NCI-H187 (cell line): ENCODE measurements around the gene TSSK6.

Experiments used
- DNase-seq, 2 experiments: peaks; one replicate each; lab custom pipeline; 2025; lab: John Stamatoyannopoulos, UW

TSSK6 gene

DNA sequence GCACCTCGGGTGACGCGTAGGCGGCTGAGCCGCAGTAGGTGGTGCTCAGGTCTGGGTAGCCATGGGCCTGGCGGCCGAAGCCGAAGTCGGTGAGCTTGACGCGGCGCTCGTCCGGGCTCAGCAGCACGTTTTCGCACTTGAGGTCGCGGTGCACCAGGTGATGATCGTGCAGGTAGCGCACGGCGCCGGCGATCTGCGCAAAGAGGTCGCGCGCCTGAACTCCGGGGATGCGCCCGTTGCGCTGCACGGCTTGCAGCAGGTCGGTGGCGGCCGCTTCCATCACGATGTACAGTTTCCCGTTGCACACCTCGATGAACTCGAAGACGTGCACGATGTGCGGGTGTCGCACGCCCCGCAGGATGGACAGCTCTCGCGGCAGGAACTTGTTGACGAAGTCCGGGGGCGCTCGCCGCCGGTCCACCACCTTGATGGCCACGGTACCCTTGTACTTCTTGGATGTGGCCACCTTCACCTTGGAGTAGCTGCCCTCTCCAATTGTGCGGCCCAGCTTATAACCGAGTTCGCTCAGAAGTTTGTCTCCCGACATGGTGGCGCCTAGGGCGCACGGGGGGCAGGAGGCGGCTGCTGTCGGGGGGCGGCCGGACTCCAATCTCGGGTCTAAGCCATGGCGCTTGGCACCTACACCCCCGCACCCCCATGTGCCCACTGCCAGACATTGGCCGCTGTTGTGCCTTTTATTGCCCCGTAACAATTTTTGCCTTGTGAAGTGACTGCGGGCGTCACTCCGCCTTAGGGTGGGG is at the start of gene TSSK6:
TSS of gene TSSK6 (minus strand) at position 668 of the 761 bp plus-strand sequence. CDS start at position 547, 121 bp downstream.
- no peak for DNase-seq

DNA sequence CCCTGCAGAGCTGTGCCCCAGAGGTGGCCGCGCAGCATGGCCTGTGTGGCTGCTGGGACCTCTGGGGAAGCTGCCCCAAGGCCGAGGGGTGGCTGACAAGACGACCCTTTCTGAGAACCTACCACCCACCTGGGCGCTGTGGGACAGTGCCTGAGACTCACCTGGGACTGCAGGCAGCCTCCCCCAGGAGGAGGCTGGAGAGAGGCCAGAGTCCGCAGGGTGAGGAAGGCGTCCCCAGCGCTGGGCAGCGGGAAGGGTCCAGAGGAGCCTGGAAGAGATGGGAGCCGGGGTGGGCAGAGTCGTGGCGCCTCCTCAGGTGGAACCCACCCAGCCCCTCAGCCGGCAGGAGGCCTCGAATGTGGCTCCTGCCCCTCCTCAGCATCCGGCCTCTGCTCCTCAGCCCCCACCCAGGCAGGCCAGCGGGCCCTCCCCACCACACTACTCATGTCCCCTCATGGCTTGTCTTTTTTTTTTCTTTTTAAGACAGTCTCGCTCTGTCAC is 48.0 kb upstream of the TSSK6 start:
- DNase-seq = no peak

DNA sequence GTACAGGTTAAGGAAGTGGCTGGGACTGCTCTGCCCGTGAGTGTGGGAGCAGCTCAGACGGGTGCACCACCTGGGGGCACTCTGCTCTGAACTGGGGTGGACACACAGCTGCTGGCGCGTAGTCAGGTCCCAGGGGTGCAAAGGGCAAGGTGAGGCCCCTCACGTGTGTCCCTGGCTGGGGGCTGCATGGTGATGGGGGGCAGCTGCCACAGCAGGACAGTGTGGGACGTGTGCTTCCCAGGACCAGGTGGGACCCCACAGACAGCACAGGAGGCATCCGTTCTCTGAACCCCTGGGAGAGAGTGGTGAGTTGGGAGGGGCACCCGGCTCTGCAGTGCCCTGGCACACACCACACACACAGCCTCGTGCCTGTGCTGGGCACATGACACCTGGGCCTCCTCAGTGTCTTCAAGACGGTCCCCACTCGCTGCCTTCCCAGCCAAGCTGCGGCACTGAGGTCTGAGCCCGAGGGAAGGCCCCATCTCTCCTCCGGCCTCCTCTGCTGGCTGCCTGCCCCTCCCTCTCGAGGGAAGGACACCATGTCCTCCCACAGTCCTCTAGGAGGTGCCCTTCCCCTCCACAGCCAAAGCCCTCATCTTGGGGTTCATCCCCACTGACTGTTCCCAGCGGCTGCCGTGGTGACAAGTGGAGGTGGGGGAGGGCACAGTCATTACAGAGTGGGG is 47.5 kb upstream of the TSSK6 start:
- DNase-seq = no peak

DNA sequence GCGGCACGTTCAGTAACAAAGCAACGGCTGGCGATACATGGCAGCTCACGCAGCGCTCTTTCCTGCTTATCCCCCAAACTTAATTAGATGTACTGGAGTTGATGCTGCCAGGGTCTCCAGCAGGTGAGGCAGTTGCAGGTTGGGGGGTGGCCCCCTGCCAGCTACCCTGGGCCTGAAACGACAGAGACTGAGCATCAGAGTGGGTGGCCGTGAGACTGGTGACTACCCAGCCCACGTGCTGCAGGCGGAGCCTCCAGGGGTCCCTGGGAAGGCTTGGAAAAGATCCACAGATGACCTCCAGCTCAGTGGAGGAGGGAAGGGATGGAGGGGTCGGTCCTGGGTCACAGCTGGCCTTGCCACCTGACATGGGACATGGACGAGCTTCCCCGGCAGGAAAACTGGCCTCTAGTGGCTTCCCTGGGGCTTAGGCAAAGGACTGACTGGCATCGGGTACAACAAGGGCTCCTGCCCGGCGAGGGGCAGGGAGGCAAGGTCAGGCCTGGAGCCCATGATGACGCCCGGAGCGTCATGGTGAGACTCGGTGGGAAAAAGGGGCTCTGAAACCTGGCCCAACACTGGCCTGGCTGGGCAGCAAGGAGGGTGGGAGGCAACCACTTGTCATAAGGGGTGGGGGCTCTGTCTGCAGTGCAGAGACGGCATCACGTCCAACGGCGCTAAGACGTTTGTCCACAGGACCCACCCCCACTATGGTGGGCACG is 46.8 kb upstream of the TSSK6 start:
- no peak for DNase-seq

DNA sequence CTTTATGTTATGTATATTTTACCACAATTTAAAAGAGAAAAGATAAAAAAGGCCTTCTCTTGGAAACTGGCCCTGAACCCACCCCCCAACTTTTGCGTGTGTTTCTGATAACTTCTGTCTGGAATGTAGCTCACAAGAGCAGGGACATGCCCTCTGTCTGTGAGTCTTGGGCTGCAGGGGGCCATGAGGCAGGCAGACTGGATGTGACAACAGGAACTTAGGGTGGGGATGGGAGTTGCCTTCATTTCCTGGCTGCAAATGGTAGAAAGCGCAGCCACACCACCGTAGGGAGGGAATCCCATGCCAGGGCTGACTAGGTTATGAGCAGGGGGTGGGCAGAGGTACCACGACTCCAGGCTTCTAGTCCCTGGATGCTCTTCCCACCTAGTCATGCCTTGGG is 44.6 kb upstream of the TSSK6 start:
- DNase-seq = no peak

DNA sequence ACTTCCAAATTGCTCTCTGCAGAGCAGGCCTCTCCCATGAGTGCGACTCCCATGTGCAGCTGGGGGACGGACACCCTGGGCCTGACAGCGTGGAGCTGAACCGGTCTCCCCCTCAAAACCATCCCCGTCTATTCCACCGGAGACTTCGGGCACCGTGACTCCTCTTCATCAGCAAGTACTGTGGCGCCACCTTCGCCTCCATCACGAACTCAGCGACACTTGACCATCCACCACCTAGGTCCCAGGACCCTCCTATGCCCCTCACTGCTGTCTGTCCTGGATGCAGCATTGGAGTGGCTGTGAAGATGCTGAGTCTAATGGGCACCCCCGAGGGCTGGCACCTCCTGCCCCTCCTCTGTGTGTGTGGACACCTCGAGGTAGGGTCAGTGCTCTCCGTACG is 43.3 kb upstream of the TSSK6 start:
- DNase-seq = no peak

DNA sequence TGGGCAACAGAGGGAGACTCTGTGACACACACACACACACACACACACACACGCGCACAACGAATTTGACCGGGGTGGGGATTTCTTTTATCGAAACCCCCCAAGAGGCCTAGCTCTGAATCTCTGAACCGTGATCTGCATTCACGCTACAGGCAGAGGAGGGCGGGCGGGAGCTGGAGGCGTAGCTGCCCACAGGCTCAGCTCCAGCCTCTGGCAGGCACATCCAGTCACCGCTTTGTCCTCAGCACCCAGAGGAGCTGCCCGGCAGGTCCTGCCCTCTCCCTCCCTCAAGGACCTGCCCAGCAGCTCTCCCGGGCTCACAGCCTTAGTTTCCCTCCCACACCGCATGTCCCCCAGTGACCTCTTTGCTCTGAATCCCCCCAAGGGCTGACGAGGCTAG is 42.7 kb upstream of the TSSK6 start:
- DNase-seq = no peak

DNA sequence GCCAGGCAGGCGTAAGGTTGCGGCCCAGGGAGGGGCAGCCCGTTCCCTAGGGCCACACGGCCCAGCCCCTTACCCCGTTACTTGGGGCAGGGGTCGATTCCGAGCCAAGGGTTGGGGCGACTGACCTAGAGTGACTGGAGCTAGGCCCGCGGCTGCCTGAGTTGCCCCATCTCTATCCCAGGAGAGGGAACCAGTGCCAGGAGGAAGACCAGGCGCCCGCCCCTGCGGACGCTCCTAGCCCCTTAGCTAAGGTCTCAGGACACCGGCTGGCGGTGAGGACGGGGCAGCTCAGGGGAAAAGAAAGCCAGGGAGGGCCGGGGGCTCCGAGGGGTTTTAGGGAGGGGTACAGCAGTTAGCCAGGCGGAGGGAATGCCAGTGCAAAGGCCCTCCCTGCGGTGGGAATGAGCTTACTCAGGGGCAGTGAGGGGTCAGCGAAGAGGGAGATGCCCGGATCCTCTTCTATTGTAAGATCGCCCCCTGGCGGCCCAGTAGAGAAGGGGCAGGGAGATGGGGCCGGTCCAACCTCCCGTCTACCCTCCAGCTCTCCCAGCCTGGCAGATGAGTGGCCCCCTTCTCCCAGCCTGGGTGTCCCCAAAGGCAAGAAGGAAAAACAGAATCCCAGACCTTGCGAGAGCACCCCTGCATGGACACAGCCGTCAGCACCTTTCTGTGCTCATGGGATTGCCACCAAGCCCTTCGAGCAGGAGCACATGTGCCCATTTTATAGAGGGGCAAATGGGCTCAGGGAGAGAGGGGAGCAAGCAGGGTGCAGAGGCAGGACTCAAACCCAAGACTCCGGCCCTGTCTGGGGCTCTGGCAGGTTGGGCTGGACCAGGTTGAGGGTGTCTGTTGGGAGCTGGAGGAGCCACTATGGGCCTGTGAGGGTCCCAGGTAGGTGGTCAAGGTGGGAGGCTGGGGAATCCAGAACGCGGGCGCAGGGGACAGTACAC is 39.0 kb upstream of the TSSK6 start:
- no peak for DNase-seq

DNA sequence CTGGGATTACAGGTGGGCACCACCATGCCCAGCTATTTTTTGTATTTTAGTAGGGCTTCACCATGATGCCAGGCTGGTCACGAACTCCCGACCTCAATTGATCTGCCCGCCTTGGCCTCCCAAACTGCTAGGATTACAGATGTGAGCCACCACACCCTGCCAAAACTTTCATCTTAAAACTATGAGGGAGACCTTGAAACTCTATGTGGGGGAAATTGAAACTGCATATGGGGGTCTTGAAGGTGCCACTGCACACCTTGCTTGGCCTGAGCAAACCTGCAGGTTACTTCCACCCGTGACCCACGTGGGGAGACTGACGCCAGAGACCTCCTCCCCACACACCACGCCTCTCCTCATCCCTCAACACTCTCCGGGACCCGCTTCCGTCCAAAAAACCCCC is 38.3 kb upstream of the TSSK6 start:
- no peak for DNase-seq

DNA sequence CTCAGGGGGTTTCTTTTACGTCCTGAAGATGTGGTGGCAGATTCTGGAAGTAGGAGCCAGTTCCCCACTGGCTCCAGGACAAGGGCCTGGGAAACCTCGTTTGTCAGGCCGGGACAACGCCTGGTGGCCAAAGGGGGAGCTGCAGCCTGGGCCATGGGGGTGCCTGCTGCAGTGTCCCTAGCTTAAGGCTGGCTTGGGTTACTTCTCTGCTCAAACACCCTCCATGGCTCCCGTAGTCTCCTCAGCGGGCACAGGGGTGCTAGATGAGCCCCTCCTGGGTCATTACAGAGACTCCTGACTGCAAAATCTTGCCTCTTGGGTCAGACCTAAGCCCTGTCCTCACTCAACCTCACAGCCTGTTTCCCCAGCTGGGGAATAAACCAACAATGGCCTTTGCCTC is 37.5 kb upstream of the TSSK6 start:
- DNase-seq = no peak

DNA sequence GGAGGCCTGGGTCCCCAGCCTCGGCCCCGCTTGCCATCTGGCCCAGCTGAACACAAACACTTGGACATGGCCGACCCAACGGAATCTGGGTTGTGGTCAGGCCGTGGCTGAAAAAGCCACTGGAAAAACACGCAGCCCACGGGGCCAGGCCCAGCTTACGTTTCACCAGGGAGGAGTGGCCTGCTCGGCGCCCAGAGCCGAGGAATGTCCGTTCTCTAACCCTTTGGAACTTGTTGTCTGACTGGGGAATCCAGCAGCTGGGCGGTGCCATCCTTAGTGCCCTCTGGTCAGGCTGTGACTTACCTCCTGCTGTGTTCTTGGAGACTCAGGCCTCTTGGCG is 36.5 kb upstream of the TSSK6 start:
- DNase-seq = no peak

DNA sequence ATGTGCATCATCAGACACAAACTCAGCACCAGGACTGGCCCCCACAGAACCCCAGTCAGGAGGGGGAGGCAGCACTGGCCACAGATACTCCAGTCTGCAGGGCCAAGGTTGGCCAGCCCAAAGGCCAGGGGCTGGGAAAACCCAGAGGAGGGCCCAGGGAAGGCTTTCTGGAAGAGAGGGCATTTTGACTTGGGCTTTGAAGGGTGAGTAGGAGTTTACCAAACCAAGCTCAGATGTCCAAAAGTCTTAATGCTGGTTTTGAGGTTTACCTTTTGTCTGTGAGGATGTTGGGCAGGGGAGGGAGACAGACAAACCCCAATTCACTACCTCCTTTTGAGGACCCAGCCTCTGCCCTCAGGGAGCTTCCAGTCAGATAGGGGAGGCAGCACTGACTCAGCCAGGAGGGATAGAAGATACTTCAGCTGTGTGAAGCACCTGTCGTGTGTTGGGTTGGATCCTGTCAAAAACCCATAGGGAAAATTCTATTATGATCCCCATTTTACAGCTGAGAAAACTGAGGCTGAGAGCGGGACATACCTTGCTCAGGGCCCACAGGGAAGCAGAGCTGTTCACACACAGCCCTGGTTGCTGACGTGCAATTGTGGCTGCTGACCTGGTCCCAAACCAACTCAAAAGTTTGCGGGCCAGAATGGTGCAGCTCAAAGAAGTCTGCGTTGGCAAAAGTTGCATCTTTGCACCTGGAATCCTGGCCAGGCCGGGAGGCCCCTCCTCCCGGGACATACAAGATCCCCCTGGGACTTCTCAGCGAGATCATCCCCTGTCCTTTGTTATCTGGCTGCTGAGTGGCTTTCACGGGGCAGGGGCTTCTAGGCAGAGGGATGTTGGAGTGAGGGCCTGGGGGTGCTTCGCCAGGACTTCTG is 35.9 kb upstream of the TSSK6 start:
- no peak for DNase-seq

DNA sequence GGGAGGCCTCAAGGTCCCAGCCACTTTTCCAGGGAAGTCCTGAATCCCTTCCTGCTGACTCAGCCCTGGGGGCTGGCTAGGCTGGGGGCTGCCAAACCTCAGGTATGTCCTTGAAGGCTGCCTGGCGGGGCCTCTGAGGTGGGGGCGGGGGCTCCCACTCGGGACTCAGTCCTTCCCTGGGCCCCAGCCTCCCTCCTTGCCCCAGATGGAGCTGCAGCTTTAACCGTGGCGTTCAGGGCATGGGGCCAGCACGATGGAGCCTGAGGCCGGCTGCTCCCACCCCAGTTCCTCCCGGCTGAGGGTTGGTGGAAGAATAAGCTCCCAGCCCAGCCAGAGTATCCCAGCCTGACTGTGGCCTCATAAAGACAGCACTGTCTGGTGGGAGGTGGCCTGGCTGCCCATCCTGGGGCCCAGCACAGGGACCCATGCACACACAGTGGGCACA is 35.2 kb upstream of the TSSK6 start:
- no peak for DNase-seq

DNA sequence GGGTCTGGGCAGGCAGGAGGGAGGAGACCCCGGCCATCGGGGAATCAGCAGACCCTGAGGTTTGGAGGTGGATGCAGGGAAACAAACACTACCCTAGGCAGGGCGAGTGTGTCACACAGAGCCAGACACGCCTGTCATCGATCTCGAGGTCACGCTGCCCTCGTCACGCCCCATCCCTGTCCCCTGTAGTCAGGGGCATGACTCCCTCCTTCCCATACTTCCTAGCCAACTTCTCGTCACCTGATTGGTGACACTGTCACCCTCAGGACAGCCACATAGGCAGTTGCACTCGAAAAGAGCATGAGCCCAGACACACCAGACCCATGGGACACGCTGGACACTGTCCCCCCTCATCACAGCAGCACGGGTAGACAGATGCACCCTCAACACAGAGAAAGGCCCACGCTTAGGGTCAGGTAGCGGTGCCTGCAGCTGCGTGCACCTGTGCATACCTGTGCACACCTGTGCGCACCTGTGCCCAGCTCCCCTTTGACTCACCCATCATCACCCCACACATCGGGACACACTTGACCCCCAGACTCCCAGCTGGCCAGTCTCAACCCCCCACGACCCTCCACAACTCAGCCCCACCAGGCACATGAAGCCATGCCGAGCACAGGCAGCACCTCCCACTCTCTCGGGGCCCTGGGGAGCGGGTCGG is 34.6 kb upstream of the TSSK6 start:
- no peak for DNase-seq

DNA sequence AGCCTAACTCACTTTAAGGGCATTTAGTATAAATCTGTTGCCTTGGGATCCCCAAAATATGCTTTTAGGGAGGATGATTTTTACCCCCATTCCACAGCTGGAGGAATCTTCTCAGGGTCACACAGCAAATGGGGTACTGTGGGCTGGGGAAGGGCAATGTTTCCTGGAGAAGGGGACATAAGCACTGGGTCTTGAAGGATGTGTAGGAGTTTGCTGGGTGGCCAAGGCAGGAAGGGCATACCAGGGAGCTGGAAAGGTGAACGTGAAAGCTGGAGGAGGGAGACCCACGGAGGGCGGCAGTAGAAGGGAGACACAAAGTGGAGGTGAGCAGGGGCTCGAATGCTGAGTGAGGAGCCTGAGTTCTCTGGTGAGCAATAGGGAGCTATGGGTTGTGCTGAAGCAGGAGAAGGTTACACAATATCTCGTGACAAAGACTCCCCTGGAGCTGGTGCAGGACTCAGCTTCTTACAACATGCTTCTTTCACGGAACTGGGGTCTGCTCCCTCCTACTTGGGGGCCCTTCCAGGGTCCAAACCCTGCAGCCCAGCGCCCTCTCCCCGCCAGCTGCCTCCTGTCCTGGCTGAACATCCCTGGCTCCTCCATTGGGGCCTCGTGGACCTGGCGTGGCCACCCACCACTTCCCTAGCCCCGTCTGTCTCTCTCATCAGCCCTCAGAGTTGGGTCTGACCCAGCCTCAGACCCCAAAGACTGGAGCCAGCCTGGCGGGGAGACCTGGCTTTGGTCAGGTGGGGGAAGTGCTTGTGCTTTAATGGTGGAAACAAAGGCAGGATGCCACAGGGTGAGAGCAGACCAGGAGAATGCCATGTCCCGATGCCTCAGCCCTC is 33.8 kb upstream of the TSSK6 start:
- DNase-seq = no peak

DNA sequence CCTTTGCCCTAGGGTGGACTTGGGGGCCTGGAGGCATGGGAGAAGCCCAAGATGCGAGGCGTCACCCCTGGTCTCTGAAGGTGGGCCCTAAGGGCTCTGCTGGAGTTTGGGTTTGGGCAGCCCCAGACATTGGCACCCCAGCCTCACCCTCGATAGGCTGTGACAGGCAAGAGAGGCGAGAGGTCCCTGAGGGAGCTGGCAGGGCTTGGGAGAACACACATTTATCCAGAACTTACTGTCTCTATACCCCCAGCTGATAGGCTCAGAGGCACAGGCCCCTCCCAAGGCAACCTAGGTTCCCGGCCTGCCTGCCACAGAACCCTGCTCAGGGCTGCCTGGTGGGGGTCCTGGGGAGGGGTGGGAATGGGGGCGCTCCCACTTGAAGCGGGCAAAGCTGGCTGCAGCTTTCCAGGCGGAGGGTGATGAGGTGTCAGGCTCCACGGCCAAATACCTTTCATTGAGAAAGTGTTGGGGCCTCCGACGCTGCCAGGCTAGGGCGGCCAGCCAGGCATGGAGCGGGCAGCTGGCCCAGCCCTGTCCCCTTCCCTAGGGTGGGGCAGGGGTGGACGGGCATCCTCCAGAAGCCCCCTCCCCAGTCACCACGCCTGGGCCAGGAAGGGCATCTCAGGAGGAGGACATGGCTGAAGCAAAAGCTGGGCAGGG is 32.5 kb upstream of the TSSK6 start:
- DNase-seq = no peak

DNA sequence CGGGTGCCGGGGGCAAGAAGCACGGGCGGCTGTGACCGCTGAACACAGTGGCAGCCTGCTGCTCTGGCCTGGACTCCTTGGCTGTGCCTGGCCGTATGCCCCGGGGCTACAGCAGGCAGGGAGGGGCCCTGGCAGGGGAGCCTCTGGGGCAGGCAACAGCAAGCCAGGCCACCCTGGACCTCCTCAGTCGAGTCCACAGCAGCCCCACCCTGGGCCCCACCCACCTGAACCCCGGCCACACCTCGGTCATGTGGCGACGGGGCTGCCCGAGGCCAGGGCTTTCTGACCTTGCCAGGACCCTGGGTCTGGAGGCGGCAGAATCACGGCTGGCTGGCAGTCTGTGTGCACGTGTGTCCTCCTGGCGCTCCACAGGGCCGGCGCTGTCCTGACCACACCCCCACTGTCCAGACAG is 31.4 kb upstream of the TSSK6 start:
- no peak for DNase-seq

DNA sequence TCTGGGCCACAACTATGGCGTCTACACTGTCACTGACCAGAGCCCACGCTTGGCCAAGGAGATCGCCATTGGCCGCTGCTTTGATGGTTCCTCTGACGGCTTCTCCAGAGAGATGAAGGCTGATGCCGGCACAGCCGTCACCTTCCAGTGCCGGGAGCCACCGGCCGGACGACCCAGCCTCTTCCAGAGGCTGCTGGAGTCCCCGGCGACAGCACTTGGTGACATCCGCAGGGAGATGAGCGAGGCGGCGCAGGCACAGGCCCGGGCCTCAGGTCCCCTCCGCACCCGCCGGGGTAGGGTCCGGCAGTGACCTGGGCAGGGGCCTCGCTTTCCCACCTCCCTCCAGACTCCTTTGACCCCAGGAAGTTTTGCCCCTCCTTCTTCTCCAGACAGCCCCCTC is 30.4 kb upstream of the TSSK6 start:
- no peak for DNase-seq
